NCI-H2227 (cell line): Measurements from ENCODE around the gene KRT24.
A peak's percentile ranks its signal among the peaks of the same experiment; 100 is the strongest.
"Not testable (repeated sequence)": the region's sequence is repeated elsewhere in the genome, so short reads cannot be mapped to it uniquely, and the experiment has no call there.

ENCODE experiments used
- DNase-seq: peaks from one replicate; lab custom pipeline; 2025; ENCODE audit not compliant: unreplicated experiment; lab: John Stamatoyannopoulos, UW

The KRT24 gene

DNA sequence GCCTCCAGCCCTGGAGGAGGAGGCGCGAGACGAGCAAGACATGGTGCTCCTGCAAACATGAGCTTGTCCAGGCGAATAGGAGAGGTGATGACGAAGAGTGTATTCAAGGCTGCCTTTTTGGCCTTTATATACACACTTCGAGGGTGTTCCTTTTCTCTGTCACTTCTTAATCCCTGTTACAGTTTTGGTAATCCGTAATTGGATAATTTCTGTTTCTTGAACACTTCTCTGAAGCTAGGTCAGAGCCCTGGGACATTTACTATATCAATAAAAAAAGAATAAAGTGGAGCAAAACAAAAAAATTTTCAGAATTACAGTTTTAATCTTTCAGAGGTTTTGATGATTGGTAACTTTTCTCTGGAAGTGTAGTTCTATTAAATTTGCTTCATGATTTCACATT is at the start of gene KRT24:
TSS of gene KRT24 (minus strand) at position 101 of the 400 bp plus-strand sequence. CDS start at position 42, 59 bp downstream.
- no peak for DNase-seq

- DNase-seq = no peak
Measured at GRCh38 chr17:40751065-40751464, 47.5 kb upstream of the KRT24 start.

DNA sequence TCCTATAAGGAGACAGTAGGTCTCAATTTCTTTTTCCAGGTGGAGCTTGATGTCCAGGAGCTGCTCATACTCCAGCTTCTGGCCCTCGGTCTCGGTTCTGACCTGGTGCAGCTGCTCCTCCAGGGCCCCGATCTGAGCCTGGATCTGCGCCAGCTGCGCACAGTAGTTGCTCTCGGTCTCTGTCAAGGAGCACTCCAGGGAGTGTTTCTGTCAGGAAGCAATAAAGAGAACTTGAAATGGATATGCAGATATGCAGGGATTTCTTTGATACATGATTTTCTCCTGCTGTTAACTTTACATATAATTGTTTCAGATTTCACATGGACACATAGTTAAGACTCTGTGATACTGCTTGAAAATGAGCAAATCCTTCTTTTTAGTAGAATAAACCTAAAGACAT is 46.8 kb upstream of the KRT24 start:
- DNase-seq = no peak

- DNase-seq = not testable (repeated sequence)
Measured at GRCh38 chr17:40748666-40749065, 45.1 kb upstream of the KRT24 start.

GRCh38 chr17:40738553-40738952 is 35.0 kb upstream of the KRT24 start:
- no peak for DNase-seq

- DNase-seq = no peak
Measured at GRCh38 chr17:40735016-40735415, 31.5 kb upstream of the KRT24 start.

DNA sequence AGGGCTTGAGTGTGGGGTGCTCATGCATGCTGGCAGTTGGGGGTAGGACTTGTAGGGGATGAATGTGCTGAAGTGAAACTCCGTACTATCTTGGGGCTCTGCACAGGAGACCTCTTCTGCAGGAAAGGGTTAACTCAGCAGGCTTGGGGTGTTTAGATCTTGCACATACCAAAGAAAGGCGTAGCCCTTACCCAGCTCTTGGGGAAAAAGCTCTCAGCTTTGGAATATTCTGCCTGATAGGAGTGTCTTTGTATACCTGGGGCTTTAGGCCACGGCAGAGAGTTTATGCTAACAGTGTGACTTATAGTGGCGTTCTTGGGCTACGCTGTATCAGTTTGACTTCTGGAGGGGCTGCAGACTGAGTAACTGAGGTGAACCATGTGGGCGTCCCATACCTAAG is 30.5 kb upstream of the KRT24 start:
- DNase-seq = no peak

DNA sequence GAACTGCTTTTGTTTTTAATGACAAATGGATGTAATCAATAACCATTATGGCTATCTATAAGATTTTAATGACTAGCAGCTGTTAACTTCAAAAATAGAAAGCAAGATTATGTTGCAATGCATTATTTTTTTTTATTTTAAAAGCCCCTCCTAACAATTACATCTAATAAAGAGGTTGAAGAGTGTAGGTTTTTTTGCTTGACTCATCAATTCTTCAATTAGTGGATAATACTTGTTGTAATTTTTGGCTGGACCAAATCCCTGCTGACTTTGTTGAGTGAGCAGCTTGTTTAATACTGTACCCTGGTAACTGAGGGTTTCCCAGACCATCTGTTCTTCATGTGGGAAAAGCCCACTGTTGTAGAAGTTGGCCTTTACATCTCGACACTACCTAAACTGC is 27.4 kb upstream of the KRT24 start:
- no peak for DNase-seq

DNA sequence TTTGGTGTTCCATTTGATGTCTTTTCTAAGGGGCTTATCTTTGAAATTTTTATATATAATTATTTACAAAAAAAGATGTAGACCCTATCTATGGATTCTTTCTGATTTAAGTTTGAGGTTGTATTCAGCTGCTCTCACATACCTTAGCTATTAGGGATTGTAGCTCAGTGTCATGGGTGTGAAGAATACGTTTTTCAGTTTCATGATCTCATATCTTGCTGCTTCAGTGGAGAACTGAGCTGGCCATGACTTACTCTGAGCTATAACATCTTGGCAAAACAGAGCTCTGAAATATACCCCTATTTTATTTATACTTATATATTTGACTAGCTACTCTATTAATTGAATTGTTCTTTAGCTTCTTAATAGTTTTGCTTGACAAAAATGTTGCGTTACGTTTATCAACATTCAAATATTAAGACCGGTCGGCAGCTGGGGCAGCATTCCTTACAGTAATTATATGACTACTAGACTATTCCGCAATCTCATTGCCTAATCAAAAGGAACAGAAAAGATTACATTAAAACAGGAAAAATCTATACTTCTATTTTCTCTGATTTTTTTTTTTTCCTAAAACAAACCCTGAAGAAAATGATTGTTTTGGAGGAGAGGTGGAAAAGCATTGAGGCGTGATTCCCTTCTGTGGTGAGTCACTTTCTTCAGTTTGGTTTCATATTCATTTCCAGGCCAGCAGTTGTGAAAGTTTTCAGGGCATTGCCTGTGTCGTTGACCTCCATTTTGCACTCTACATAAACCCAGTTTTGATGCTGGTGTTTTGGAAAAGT is 24.1 kb upstream of the KRT24 start:
- no peak for DNase-seq

DNA sequence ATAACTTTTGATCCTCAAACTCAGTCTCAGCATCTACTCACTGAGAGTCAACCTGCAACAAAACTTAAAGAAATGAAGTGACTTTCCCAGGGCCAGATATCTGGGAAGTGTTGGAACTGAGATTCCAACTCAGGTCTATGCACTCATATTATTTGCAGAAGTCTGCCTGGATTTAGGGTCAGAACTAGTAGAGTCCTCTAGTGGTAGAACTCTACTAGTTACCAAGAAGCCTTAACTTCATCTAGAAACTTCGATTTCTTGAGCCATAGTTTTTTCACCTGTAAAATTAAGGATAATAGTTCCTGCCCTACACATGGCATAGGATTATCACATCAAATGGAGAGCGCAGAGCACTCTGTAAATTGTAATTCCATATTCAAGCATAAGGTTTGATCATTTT is 23.4 kb upstream of the KRT24 start:
- DNase-seq = no peak

- DNase-seq = no peak
Measured at GRCh38 chr17:40724656-40725055, 21.1 kb upstream of the KRT24 start.

- DNase-seq = no peak
Measured at GRCh38 chr17:40722241-40722640, 18.7 kb upstream of the KRT24 start.

DNA sequence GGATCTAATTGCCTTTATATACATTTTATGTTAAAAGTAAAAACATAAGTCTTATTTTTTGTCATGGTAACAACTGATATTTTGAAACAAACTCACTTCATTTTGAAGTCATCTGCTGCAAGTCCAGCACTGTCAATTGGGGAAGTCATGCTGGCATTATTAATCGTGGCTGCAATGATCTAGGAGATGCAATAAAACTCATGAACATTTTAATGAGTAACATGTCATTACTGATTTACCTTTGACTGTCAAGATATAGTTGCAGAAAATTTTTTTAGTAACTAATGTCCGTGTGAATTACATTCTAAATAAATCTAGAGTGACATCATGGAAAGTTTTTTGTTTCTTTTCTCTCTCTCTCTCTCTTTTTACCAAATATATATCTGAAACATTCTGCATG is 17.3 kb upstream of the KRT24 start:
- no peak for DNase-seq

- no peak for DNase-seq
Measured at GRCh38 chr17:40718930-40719329, 15.4 kb upstream of the KRT24 start.

DNA sequence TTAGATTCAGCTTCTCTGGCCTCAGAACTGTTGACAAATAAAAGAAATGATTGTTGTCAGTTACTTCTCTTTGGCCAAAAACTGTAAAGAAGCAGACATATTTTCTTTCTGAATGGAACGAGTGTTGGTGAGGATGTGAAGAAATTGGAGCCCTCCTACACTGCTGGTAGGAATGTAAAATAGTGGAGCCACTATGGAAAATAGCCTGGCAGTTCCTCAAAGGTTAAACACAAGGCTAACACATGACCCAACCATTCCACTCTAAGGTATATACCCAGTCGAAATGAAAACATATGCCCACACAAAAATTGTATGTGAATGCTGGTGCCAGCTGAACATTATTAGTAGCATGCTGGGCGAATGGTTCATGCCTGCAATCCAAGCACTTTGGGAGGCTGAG is 14.2 kb upstream of the KRT24 start:
- no peak for DNase-seq

GRCh38 chr17:40714473-40714872 is 10.9 kb upstream of the KRT24 start:
- DNase-seq = peak; percentile 12

- DNase-seq = no peak
Measured at GRCh38 chr17:40707745-40708144, 4.2 kb upstream of the KRT24 start.

DNA sequence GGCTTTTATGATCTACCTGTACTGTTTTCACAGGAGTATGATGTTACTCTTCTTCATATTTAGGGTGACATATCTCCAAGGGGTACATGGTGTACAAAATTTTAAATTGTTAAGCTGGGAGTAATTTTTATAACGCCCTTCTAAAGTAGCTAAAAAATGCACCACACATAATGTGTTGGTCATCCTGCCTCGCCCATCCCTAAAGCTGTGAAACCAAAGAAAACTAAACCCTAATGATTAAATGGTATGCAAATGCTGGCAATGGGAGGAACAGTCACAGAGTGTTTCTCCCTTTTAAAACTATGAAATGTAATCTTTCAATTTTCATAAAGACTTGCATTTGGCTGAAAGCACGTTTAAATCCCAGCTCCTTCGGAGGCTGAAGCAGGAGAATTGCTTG is 2.0 kb upstream of the KRT24 start:
- no peak for DNase-seq

DNA sequence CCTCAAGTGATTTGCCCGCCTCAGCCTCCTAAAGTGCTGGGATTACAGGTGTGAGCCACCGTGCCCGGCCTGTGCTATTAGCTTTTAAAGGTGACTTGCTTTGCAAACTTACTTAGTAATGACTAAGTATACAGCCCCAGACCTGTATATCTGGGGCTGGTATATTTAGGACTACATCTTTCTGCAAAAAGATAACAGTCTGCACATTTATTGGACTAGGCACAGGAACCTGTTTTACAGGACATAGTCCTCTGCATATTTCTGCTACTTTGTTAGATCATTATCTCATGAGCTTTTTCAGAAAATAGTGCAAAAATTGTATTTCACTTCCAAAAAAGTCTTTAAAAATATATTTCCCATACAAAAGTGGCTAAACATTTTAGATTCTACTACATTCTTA is 1.3 kb downstream of the KRT24 start:
- no peak for DNase-seq

- DNase-seq = no peak
Measured at GRCh38 chr17:40699853-40700252, 3.7 kb downstream of the KRT24 start.

- DNase-seq = no peak
Measured at GRCh38 chr17:40699371-40699770, 4.2 kb downstream of the KRT24 start.

- DNase-seq = no peak
Measured at GRCh38 chr17:40697297-40697696, 6.3 kb downstream of the KRT24 start.

GRCh38 chr17:40696651-40697072 is 6.9 kb downstream of the KRT24 start:
- DNase-seq = no peak
